GM18498 (cell line): ENCODE data around the gene ARHGAP10.

Experiments
- ATAC-seq: cut with Tn5 transposase; IDR thresholded peaks from one replicate; pipeline ENCODE4 v1.9.1; 2021; ENCODE audit warnings: mild to moderate bottlenecking, moderate library complexity; ENCODE audit not compliant: unreplicated experiment

The ARHGAP10 gene

GRCh38 chr4:147732518-147733235 lies 789 bp downstream of the ARHGAP10 start:
- ATAC-seq = peak; percentile 27

- no peak for ATAC-seq
These were observed 1.9 kb downstream of the ARHGAP10 start for GRCh38 chr4:147733716-147734344.

GRCh38 chr4:147734496-147734895 lies 2.6 kb downstream of the ARHGAP10 start:
- ATAC-seq = no peak

GRCh38 chr4:147735413-147736301 lies 3.8 kb downstream of the ARHGAP10 start:
- ATAC-seq = peak; percentile 28

- no peak for ATAC-seq
These were observed 4.6 kb downstream of the ARHGAP10 start for GRCh38 chr4:147736458-147736857.

GRCh38 chr4:147737623-147738022 lies 5.7 kb downstream of the ARHGAP10 start:
- no peak for ATAC-seq

- no peak for ATAC-seq
These were observed 7.4 kb downstream of the ARHGAP10 start for GRCh38 chr4:147739239-147739823.

- ATAC-seq = no peak
These were observed 8.3 kb downstream of the ARHGAP10 start for GRCh38 chr4:147740176-147740575.

GRCh38 chr4:147741190-147741788 lies 9.4 kb downstream of the ARHGAP10 start:
- ATAC-seq = no peak

GRCh38 chr4:147747787-147748454 lies 16.0 kb downstream of the ARHGAP10 start:
- no peak for ATAC-seq

GRCh38 chr4:147749811-147750321 lies 18.0 kb downstream of the ARHGAP10 start:
- ATAC-seq = peak; percentile 97

- no peak for ATAC-seq
These were observed 21.2 kb downstream of the ARHGAP10 start for GRCh38 chr4:147753047-147753446.

- no peak for ATAC-seq
These were observed 22.2 kb downstream of the ARHGAP10 start for GRCh38 chr4:147754037-147754445.

- ATAC-seq = peak; percentile 52
These were observed 23.8 kb downstream of the ARHGAP10 start for GRCh38 chr4:147755561-147756295.

GRCh38 chr4:147756417-147756816 lies 24.5 kb downstream of the ARHGAP10 start:
- no peak for ATAC-seq

GRCh38 chr4:147760176-147760575 lies 28.3 kb downstream of the ARHGAP10 start:
- no peak for ATAC-seq

- peak; percentile 17 for ATAC-seq
These were observed 28.8 kb downstream of the ARHGAP10 start for GRCh38 chr4:147760695-147761094.

- peak; percentile 71 for ATAC-seq
These were observed 29.5 kb downstream of the ARHGAP10 start for GRCh38 chr4:147761218-147761883.

- ATAC-seq = no peak
These were observed 32.4 kb downstream of the ARHGAP10 start for GRCh38 chr4:147764337-147764736.
